H1 (cell line): ENCODE measurements around the gene GLG1. TPM values are rescaled to one million over a fixed set of nuclear protein-coding genes. Genes with fewer than 3 reads are reported as not detected.

Experiments used
- CTCF ChIA-PET: fragments of 300-600 bp; sonication (Branson Sonifier 250); formaldehyde crosslinking; loops from one replicate; lab custom pipeline; 2021; ENCODE audit not compliant: partially characterized antibody; lab: Charles Lee
- POLR2A ChIA-PET: fragments of 300-600 bp; sonication (Branson Sonifier 250); formaldehyde crosslinking; loops from one replicate; lab custom pipeline; 2021; ENCODE audit warnings: inconsistent platforms; ENCODE audit not compliant: partially characterized antibody; lab: Charles Lee
- DNase-seq, 2 experiments: peaks; one replicate each; pipeline versions ENCODE4 v3.0.0 to v3.0.0-alpha.2; 2010 to 2022; ENCODE audit warnings: low spot score in 2 of 2, low read depth in 1 of 2, mixed read lengths in 1 of 2
- FAIRE-seq: peaks from 2 replicates; lab custom pipeline; 2011; peaks lifted over from hg19 to GRCh38; lab: Jason Lieb, UNC
- H2AFZ ChIP-seq: 2 replicates; pipeline ENCODE4 v1.8.1; 2012; ENCODE audit warnings: low read length, inconsistent platforms
- H2AK5ac ChIP-seq: 2 replicates; pipeline ENCODE4 v1.6.1; 2013; ENCODE audit warnings: low read depth, low read length
- H2BK120ac ChIP-seq: replicated peaks from 2 replicates; pipeline ENCODE3; 2013; ENCODE audit warnings: low read depth, low read length, inconsistent platforms
- H2BK12ac ChIP-seq: 2 replicates; pipeline ENCODE4 v1.6.1; 2013; ENCODE audit warnings: low read depth, low read length
- H2BK15ac ChIP-seq: 2 replicates; pipeline ENCODE4 v1.6.1; 2013; ENCODE audit warnings: low read length
- H2BK20ac ChIP-seq: 2 replicates; pipeline ENCODE4 v1.6.1; 2013; ENCODE audit warnings: low read length
- H2BK5ac ChIP-seq: 2 replicates; pipeline ENCODE4 v1.6.1; 2013; ENCODE audit warnings: low read depth, low read length
- H3K14ac ChIP-seq: 2 replicates; pipeline ENCODE4 v1.6.1; 2013; ENCODE audit warnings: inconsistent platforms; ENCODE audit not compliant: insufficient read length
- H3K18ac ChIP-seq: 2 replicates; pipeline ENCODE4 v1.6.1; 2013; ENCODE audit warnings: low read length; ENCODE audit errors: extremely low read depth
- H3K23ac ChIP-seq: 2 replicates; pipeline ENCODE4 v1.6.1; 2013; ENCODE audit warnings: inconsistent platforms; ENCODE audit not compliant: insufficient read length
- H3K23me2 ChIP-seq: 2 replicates; pipeline ENCODE4 v1.6.1; 2013; ENCODE audit warnings: low read depth, low read length
- H3K27ac ChIP-seq: 2 replicates; pipeline ENCODE4 v1.6.1; 2011; ENCODE audit warnings: low read depth, low read length, inconsistent platforms
- H3K27me3 ChIP-seq, 4 experiments: replicated peaks in 1 of 4; 1 replicate in 1 of 4; 2 replicates in 3 of 4; pipeline versions ENCODE4 v1.6.1 to v1.8.1; 2011 to 2013; ENCODE audit warnings: low read length in 3 of 4, mild to moderate bottlenecking in 3 of 4, inconsistent platforms in 2 of 4, mixed read lengths in 2 of 4, moderate library complexity in 1 of 4; ENCODE audit not compliant: control insufficient read depth in 3 of 4, insufficient read depth in 3 of 4; ENCODE audit errors: extremely low read depth in 1 of 4
- H3K36me3 ChIP-seq, 4 experiments: 2 replicates each; pipeline versions ENCODE4 v1.6.1 to v1.8.1; 2011 to 2013; ENCODE audit warnings: mild to moderate bottlenecking in 4 of 4, low read length in 3 of 4, moderate library complexity in 2 of 4, control low read depth in 1 of 4, inconsistent platforms in 1 of 4; ENCODE audit not compliant: insufficient read depth in 4 of 4, control insufficient read depth in 2 of 4
- H3K4ac ChIP-seq: replicated peaks from 2 replicates; pipeline ENCODE3; 2013; ENCODE audit warnings: low read length, low read depth, mixed read lengths, inconsistent platforms; ENCODE audit not compliant: insufficient read length
- H3K4me1 ChIP-seq, 4 experiments: replicated peaks in 1 of 4; 1 replicate in 1 of 4; 2 replicates in 3 of 4; pipeline versions ENCODE4 v1.6.1 to v1.8.1; 2011 to 2013; ENCODE audit warnings: low read length in 3 of 4, inconsistent platforms in 2 of 4, mixed read lengths in 1 of 4; ENCODE audit not compliant: insufficient read depth in 4 of 4, control insufficient read depth in 3 of 4
- H3K4me2 ChIP-seq, 2 experiments: 2 replicates each; pipeline versions ENCODE4 v1.6.1 to v1.8.1; 2011 to 2013; ENCODE audit warnings: low read depth in 2 of 2, low read length in 2 of 2, control low read depth in 1 of 2, inconsistent platforms in 1 of 2, mild to moderate bottlenecking in 1 of 2; ENCODE audit not compliant: insufficient read depth in 1 of 2
- H3K4me3 ChIP-seq, 4 experiments: fragments of 200-600, 300-600 bp in 1 of 4; sonication (generic), shearing (Covaris generic), sonication (Bioruptor Twin) in 1 of 4; 2 replicates each; pipeline versions ENCODE4 v1.5.1 to v1.8.1; 2011 to 2016; ENCODE audit warnings: low read length in 4 of 4, low read depth in 3 of 4, control low read depth in 2 of 4, inconsistent platforms in 2 of 4, mild to moderate bottlenecking in 2 of 4, mixed read lengths in 1 of 4, moderate library complexity in 1 of 4; ENCODE audit not compliant: insufficient read depth in 2 of 4; ENCODE audit errors: extremely low read depth in 1 of 4
- H3K56ac ChIP-seq: replicated peaks from 2 replicates; pipeline ENCODE3; 2013; ENCODE audit warnings: low read depth, mild to moderate bottlenecking, mixed read lengths, low read length, inconsistent platforms; ENCODE audit not compliant: insufficient read length
- H3K79me1 ChIP-seq: 2 replicates; pipeline ENCODE4 v1.6.1; 2013; ENCODE audit warnings: low read depth, low read length, control low read depth
- H3K79me2 ChIP-seq, 2 experiments: 2 replicates each; pipeline versions ENCODE4 v1.6.1 to v1.8.1; 2012 to 2013; ENCODE audit warnings: low read length in 2 of 2, mild to moderate bottlenecking in 2 of 2, inconsistent platforms in 1 of 2; ENCODE audit not compliant: insufficient read depth in 2 of 2, control insufficient read depth in 1 of 2
- H3K9ac ChIP-seq, 4 experiments: replicated peaks in 1 of 4; 1 replicate in 1 of 4; 2 replicates in 3 of 4; pipeline versions ENCODE4 v1.6.1 to v1.8.1; 2011 to 2013; ENCODE audit warnings: low read depth in 3 of 4, low read length in 3 of 4, control low read depth in 2 of 4, mild to moderate bottlenecking in 2 of 4, moderate library complexity in 2 of 4, inconsistent platforms in 1 of 4; ENCODE audit errors: extremely low read depth in 1 of 4
- H3K9me3 ChIP-seq, 2 experiments: 2 replicates each; pipeline versions ENCODE4 v1.6.1 to v1.8.1; 2012 to 2013; ENCODE audit warnings: mild to moderate bottlenecking in 2 of 2, moderate library complexity in 2 of 2, control low read depth in 1 of 2, inconsistent platforms in 1 of 2, low read depth in 1 of 2, low read length in 1 of 2, mixed read lengths in 1 of 2; ENCODE audit not compliant: insufficient read depth in 2 of 2
- H4K20me1 ChIP-seq, 2 experiments: replicated peaks in 1 of 2; 2 replicates each; pipeline versions ENCODE3 to v1.8.1; 2011 to 2013; ENCODE audit warnings: inconsistent platforms in 2 of 2, low read length in 2 of 2, mild to moderate bottlenecking in 1 of 2; ENCODE audit not compliant: insufficient read depth in 2 of 2, control insufficient read depth in 1 of 2
- H4K5ac ChIP-seq: 2 replicates; pipeline ENCODE4 v1.6.1; 2013; ENCODE audit warnings: low read length, low read depth, mixed read lengths, inconsistent platforms; ENCODE audit not compliant: insufficient read length
- H4K8ac ChIP-seq: 2 replicates; pipeline ENCODE4 v1.8.0; 2013; ENCODE audit warnings: mild to moderate bottlenecking, moderate library complexity, low read length, inconsistent platforms; ENCODE audit not compliant: insufficient read depth; ENCODE audit errors: extremely low read depth
- H4K91ac ChIP-seq: replicated peaks from 2 replicates; pipeline ENCODE3; 2013; ENCODE audit warnings: low read length, mixed read lengths, inconsistent platforms; ENCODE audit not compliant: insufficient read length
- ATF3 ChIP-seq: IDR thresholded peaks from 2 replicates; pipeline ENCODE4 v1.6.1; 2011; ENCODE audit warnings: low read depth, mild to moderate bottlenecking, low read length; ENCODE audit not compliant: insufficient read depth
- BACH1 ChIP-seq: IDR thresholded peaks from 2 replicates; pipeline ENCODE4 v1.6.1; 2012; ENCODE audit warnings: low read length, improper control_type of control experiment
- CHD2 ChIP-seq: IDR thresholded peaks from 2 replicates; pipeline ENCODE4 v1.6.1; 2012; ENCODE audit warnings: low read length, improper control_type of control experiment
- JUND ChIP-seq: IDR thresholded peaks from 2 replicates; pipeline ENCODE4 v1.6.1; 2011; ENCODE audit warnings: mild to moderate bottlenecking, improper control_type of control experiment, low read length
- KDM4A ChIP-seq: IDR thresholded peaks from one replicate; pipeline ENCODE4 v1.7.1; 2012; ENCODE audit warnings: low read depth, mild to moderate bottlenecking, moderate library complexity, low read length, inconsistent platforms; ENCODE audit not compliant: severe bottlenecking
- KDM5A ChIP-seq: fragments of 200-600 bp; IDR thresholded peaks from 2 replicates; pipeline ENCODE4 v1.7.1; 2012; ENCODE audit warnings: mild to moderate bottlenecking, low read length, inconsistent platforms, mixed read lengths
- RNF2 ChIP-seq: fragments of 200-900, 300-1000 bp; sonication (generic); IDR thresholded peaks from 2 replicates; pipeline ENCODE4 v1.7.1; 2016; ENCODE audit warnings: borderline replicate concordance, low read depth, mild to moderate bottlenecking, antibody characterized with exemption, low read length; ENCODE audit not compliant: poor library complexity, severe bottlenecking; ENCODE audit errors: missing control alignments
- SIX5 ChIP-seq: IDR thresholded peaks from 2 replicates; pipeline ENCODE4 v1.6.1; 2011; ENCODE audit warnings: mild to moderate bottlenecking, low read depth, low read length
- SP1 ChIP-seq: IDR thresholded peaks from 2 replicates; pipeline ENCODE4 v1.6.1; 2011; ENCODE audit warnings: low read depth, low read length
- SP2 ChIP-seq: IDR thresholded peaks from 2 replicates; pipeline ENCODE4 v1.6.1; 2012; ENCODE audit warnings: mild to moderate bottlenecking, low read length, inconsistent platforms
- SP4 ChIP-seq: IDR thresholded peaks from 2 replicates; pipeline ENCODE4 v1.6.1; 2012; ENCODE audit warnings: low read length, inconsistent platforms
- TAF7 ChIP-seq: optimal IDR thresholded peaks from 2 replicates; pipeline ENCODE3; 2011; ENCODE audit warnings: low read depth, mild to moderate bottlenecking, inconsistent platforms, low read length, moderate library complexity, borderline replicate concordance
- TCF12 ChIP-seq: IDR thresholded peaks from 2 replicates; pipeline ENCODE4 v1.6.1; 2011; ENCODE audit warnings: low read depth, mild to moderate bottlenecking, low read length
- WGBS, 2 experiments: shearing (Covaris generic) in 1 of 2; methylation state at CpG; one replicate each; pipeline versions ENCODE4 v1.1.6 to v1.1.7; 2013 to 2015; ENCODE audit warnings: low lambda C conversion rate in 2 of 2, mixed read lengths in 2 of 2, inconsistent platforms in 1 of 2, low coverage in 1 of 2, missing lambda C conversion rate in 1 of 2; ENCODE audit not compliant: insufficient replicate concordance in 2 of 2, insufficient coverage in 1 of 2, insufficient read length in 1 of 2; ENCODE audit errors: extremely low coverage in 1 of 2, missing lambda C conversion rate in 1 of 2; 5-methylcytosine and 5-hydroxymethylcytosine counted together
- polyA plus RNA-seq, 7 experiments: library from polyadenylated mRNA; depleted of rRNA in 3 of 7; stranded (reverse) in 5 of 7; unstranded in 2 of 7; fragments of >200 nt in 5 of 7; fragments of 200-250 nt in 2 of 7; gene quantifications; 1 replicate in 5 of 7; 2 replicates in 1 of 7; 4 replicates in 1 of 7; pipeline versions ENCODE4 v1.2.1 to v1.2.3, GENCODE V29; 2011 to 2013; ENCODE audit warnings: missing spikeins in 2 of 7, mixed read lengths in 2 of 7
- total RNA-seq: library from RNA; stranded (reverse); fragmentation: NEBNext Ultra II Directional; extraction: Animal tissue kit (Norgen Biotek cat#: 25700); gene quantifications from 2 replicates; pipeline ENCODE4 v1.2.1, GENCODE V29; 2021

Gene GLG1
- total and polyA plus RNA-seq, 2 of the 8 experiments (the other 6 are each of a cell fraction or from before 2014, with no cell fraction given) = 53.4 to 139 TPM

GRCh38 chr16:74633686-74634085 lies 26.8 kb upstream of the GLG1 start:
- H2BK15ac ChIP-seq = no peak overlapping the region
- H4K20me1 ChIP-seq = peaks cover 2 to 8% of the 10 kb centered on the region in 2 experiments
- H3K79me1 ChIP-seq = no peaks in the 10 kb centered on the region; the same call in 1 of the 2 replicates
- ChIA-PET POLR2A (no interaction called here), CTCF (interaction anchor here (1.1 kb wide), 1 partner anchor 9 kb away, joined by 3 read pairs; no protein-coding TSS in a partner anchor)
- no peak overlapping the region for H3K14ac ChIP-seq
- no peak overlapping the region for H2BK20ac ChIP-seq
- H3K4me2 ChIP-seq = no peak overlapping the region
- H3K4ac ChIP-seq = no peak overlapping the region
- H3K79me2 ChIP-seq = no peaks in the 10 kb centered on the region
- no peaks in the 10 kb centered on the region for H3K23me2 ChIP-seq
- H3K18ac ChIP-seq = no peak overlapping the region
- no peak overlapping the region for H4K91ac ChIP-seq
- FAIRE-seq = no peak
- TF ChIP-seq SP2 = no peak
- no peak for TF ChIP-seq BACH1
- no peak for TF ChIP-seq CHD2
- TF ChIP-seq ATF3 = no peak
- TF ChIP-seq TAF7 = no peak
- TF ChIP-seq SP1 = no peak
- no peak for TF ChIP-seq RNF2
- no peak for TF ChIP-seq TCF12
- TF ChIP-seq SP4 = no peak
- TF ChIP-seq KDM4A = no peak
- no peak for TF ChIP-seq JUND
- TF ChIP-seq SIX5 = no peak
- no peak for TF ChIP-seq KDM5A
- no peak overlapping the region for H4K8ac ChIP-seq
- no peak overlapping the region for H2BK5ac ChIP-seq
- H4K5ac ChIP-seq = no peak overlapping the region
- H3K27ac ChIP-seq = no peak overlapping the region
- no peak overlapping the region for H3K4me3 ChIP-seq
- H3K56ac ChIP-seq = no peak overlapping the region
- H2BK120ac ChIP-seq = no peak overlapping the region
- no peak overlapping the region for H2BK12ac ChIP-seq
- WGBS, 2 experiments = 93% methylated on average over 7 of the region's 7 CpGs; no CpG with 5 or more reads in 1 of the 2 experiments
- no peak overlapping the region for H2AK5ac ChIP-seq
- H3K4me1 ChIP-seq = no peaks in the 10 kb centered on the region
- no peak overlapping the region for H3K23ac ChIP-seq
- peaks cover 31 to 95% (median 66%) of the 10 kb centered on the region in 4 experiments for H3K36me3 ChIP-seq
- H3K27me3 ChIP-seq = no peaks in the 10 kb centered on the region
- DNase-seq = no peak
- no peaks in the 10 kb centered on the region for H3K9me3 ChIP-seq
- H2AFZ ChIP-seq = no peak overlapping the region
- no peak overlapping the region for H3K9ac ChIP-seq
